Mucosa of descending colon (tissue), 3 donors: ENCODE data around the gene DNAJC2. TPM values are rescaled to one million over a fixed set of nuclear protein-coding genes. Genes with fewer than 3 reads are reported as not detected.

Source experiments
- ATAC-seq: fragments of 200-7000 bp; cut with Tn5 transposase; one replicate; pipeline ENCODE4 v1.9.1; 2020; ENCODE audit warnings: mild to moderate bottlenecking, moderate library complexity
- DNase-seq, 3 donors: peaks; one replicate each; pipeline ENCODE4 v3.0.0-alpha.2; 2020
- H3K36me3 ChIP-seq: fragments of 200-600 bp; one replicate; pipeline ENCODE4 v1.8.0; 2021; ENCODE audit warnings: low read depth, mild to moderate bottlenecking
- H3K4me1 ChIP-seq: fragments of 200-600 bp; one replicate; pipeline ENCODE4 v1.8.0; 2021; ENCODE audit warnings: low read depth, mild to moderate bottlenecking
- H3K4me3 ChIP-seq: fragments of 200-600 bp; one replicate; pipeline ENCODE4 v1.8.0; 2021; ENCODE audit warnings: mild to moderate bottlenecking
- H3K9me3 ChIP-seq: fragments of 200-600 bp; one replicate; pipeline ENCODE4 v1.8.0; 2021; ENCODE audit warnings: mild to moderate bottlenecking
- CTCF ChIP-seq: fragments of 200-600 bp; IDR thresholded peaks from one replicate; pipeline ENCODE4 v1.8.0; 2022; ENCODE audit warnings: antibody characterized with exemption, mild to moderate bottlenecking
- intact Hi-C, 2 donors: fragments of 100-400 bp; cut with DNase I in 1 of 2; cut with micrococcal nuclease in 1 of 2; formaldehyde crosslinking; loops; one replicate each; pipeline versions ENCODE4 v1.11.0 to v1.11.1; 2022; cut with DNase I, micrococcal nuclease
- long read RNA-seq, 2 donors: library from polyadenylated mRNA; unstranded; transcript quantifications; one replicate each; pipeline ENCODE4 v2.0.0, GENCODE V29; 2019 to 2021
- total RNA-seq, 3 donors: library from RNA; stranded (reverse); fragmentation: NEBNext Ultra II Directional in 2 of 3; extraction: Animal tissue kit (Norgen Biotek cat#: 25700) in 2 of 3; gene quantifications; one replicate each; pipeline versions ENCODE4 v1.2.1 to v1.2.4, GENCODE V29; 2021 to 2023
- donor health status: DM: no; HTN: no; CAD: no; lungs with moderate emphysema.
- donor health status: DM: no; HTN: no; CAD: no.
- donor health status: DM: no; HTN: yes; CAD: no.

DNAJC2 gene
- 10 to 100 TPM; 15.0 to 21.3 (median 16.4) TPM for total RNA-seq
- long read RNA-seq, donor 1, transcript DNAJC2-203 (17 exons, 2,167 nt) = major isoform, 8 of 12 reads
- long read RNA-seq, donor 1, partial matches to known transcripts = 2 of 12 reads
- long read RNA-seq, donor 1, other reads (novel, unspliced or antisense) = 2 of 12 reads
- long read RNA-seq, donor 2, partial matches to known transcripts = 15 of 21 reads
- long read RNA-seq, donor 2, other reads (novel, unspliced or antisense) = 6 of 21 reads

DNA sequence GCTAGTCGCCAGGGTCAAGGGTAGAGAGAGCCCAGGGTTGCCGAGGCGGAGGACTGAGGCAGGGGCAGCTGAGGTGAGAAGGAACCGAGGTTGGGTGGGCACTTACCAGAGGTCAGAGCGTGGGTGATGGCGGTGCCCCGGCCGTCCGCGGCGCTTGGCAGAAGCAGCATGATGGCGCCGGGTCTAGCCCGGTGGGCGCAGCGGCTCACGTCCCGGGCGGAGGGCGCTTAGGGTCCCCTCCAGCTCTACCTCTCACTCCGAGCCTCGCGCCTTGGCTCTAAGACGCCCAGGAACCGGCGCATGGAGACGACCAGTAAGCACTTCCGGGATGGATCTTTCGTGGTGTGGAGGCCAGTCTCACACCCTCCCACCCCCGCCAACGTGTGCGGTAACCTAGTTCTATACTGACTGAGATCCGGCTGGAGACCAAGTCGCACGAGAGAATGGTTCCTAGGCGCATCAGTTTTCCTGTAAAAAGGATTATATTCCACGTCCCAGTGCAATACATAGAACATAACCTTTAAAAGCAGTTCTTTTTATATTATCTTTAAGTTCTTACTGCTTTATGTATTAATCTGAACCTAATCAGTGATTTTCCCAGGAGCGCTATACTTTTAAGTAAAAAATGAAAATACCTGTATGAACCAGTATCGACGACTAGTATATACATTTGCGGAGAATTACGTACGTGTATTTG, at the start of gene DNAJC2:
Gene DNAJC2, minus strand, starts transcription at position 315 of the 697 bp plus-strand sequence. Its CDS starts 145 bp downstream, at position 170.
- intact Hi-C loops = no loop called here
- Histone ChIP-seq H3K9me3 (no peaks in the 10 kb centered on the region), H3K4me1 (peaks cover 19% of the 10 kb centered on the region), H3K4me3 (peak within 1 kb of the TSS; percentile 72), H3K36me3 (no peaks in the 10 kb centered on the region)
- no peak for TF ChIP-seq CTCF
- peak; percentile 87 to 91 (median 89) for DNase-seq
- peak; percentile 95 for ATAC-seq

- H3K4me1 ChIP-seq = no peaks in the 10 kb centered on the region
- TF ChIP-seq CTCF = no peak
- DNase-seq (no peak), ATAC-seq (no peak)
- no peak overlapping the region for H3K4me3 ChIP-seq
- no peaks in the 10 kb centered on the region for H3K9me3 ChIP-seq
- H3K36me3 ChIP-seq = no peaks in the 10 kb centered on the region
- intact Hi-C loops = no loop called here
These were observed 47.4 kb upstream of the DNAJC2 start for GRCh38 chr7:103391976-103392375.

DNA sequence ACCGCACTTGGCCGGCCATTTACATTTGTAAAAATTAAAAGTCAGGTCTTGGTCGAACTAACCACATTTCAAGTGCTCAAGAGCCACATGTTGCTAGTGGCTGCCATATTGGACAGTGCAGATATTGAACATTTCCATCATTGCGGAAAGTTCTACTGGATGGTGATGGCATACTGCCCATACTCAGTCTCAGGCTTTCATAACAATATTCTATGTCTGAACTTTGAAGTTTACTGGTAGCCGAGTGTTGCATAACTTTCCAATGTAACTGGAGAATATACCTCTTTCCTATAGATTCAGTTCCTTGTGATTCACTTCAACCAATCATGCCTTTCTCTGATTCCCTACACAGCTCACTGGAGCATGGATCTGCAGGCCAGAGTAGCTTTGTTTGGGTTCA, 46.6 kb upstream of the DNAJC2 start:
- DNase-seq (no peak), ATAC-seq (no peak)
- intact Hi-C loops = no loop called here
- Histone ChIP-seq H3K4me1 (no peaks in the 10 kb centered on the region), H3K36me3 (no peaks in the 10 kb centered on the region), H3K9me3 (no peaks in the 10 kb centered on the region), H3K4me3 (no peak overlapping the region)
- no peak for TF ChIP-seq CTCF

DNA sequence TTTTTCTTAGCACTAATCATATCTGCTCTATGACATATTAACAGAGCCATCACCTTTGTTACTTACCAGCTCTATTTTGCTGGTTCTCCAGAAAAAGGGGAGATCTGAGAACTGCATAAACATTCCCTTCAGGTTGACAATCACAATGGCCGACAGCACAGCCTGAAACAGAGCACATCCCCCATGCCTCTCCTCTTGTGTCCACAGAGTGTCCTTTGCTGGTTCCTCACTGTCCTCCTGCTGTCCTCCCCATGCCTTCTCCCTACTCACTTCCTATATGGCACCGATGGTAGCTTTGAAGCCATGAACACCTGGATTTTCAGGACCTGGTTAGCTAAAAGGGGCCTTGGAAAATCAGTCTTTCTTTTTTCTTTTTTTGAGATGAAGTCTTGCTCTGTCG, 44.7 kb upstream of the DNAJC2 start:
- intact Hi-C loops = no loop called here
- Histone ChIP-seq H3K9me3 (no peaks in the 10 kb centered on the region), H3K4me3 (no peak overlapping the region), H3K4me1 (no peaks in the 10 kb centered on the region), H3K36me3 (no peaks in the 10 kb centered on the region)
- ATAC-seq = no peak
- no peak for TF ChIP-seq CTCF
- DNase-seq = no peak

DNA sequence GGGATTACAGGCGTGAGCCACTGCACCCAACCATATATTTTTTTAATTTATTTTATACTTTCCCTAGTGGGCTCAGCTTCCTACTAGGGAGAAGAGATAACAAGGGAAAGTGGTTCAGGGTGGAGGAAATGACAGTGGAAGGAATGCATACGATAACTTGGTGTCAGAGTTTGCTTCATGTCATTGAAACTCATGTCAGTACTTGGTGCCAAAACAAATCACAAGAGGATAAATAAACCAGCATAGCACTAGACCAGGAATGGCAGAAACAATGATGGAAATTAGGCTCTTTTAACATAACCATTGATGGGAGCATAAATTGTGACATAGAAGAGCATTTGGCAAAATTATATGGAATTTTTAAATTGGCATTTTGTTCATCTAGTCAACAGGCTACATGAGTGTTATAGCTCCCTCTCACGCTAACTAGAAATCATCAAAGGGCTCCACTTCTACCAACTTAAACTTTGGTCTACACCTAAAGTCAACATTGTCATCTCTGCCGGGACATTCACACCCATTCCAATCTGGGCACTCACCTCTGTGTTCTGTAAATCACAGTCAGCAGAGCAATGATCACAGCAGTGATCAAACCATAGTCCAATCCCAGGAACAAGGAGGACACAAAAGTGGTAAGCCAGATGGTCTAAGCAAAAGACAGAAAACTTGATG, 44.0 kb upstream of the DNAJC2 start:
- no peak overlapping the region for H3K4me3 ChIP-seq
- DNase-seq (peak in 1 of 3 donors; percentile 8), ATAC-seq (peak; percentile 67)
- H3K36me3 ChIP-seq = no peaks in the 10 kb centered on the region
- H3K4me1 ChIP-seq = no peaks in the 10 kb centered on the region
- TF ChIP-seq CTCF = no peak
- intact Hi-C loops = no loop called here
- no peaks in the 10 kb centered on the region for H3K9me3 ChIP-seq
